ENCODE results near the gene ZBTB25. TPM values are rescaled to one million over a fixed set of nuclear protein-coding genes. Genes with fewer than 3 reads are reported as not detected.
A peak's percentile ranks its signal among the peaks of the same experiment; 100 is the strongest.

The ZBTB25 gene
- polyA plus RNA-seq, 1 of the 3 experiments (the other 2 are of a cell fraction), result 4.5 TPM

GRCh38 chr14:64442300-64442988 lies 61.2 kb downstream of the ZBTB25 start:
- 83% methylated on average over 17 of the region's 17 CpGs for WGBS (ENCODE audit: low lambda C conversion rate)
- Histone ChIP-seq H3K27ac (ENCODE audit: low read depth in 2 of 2, low read length in 1 of 2) (peak overlapping the region in 1 of 2 experiments; percentile 29; a peak in 1 of 4 replicates), H3K9me3 (no peaks in the 10 kb centered on the region), H3F3A (replicated peaks; ENCODE audit: insufficient read depth) (peaks cover 28% of the 10 kb centered on the region), H3K4me1 (ENCODE audit: control insufficient read depth in 1 of 2, insufficient read depth in 2 of 2, low read depth in 1 of 2, low read length in 1 of 2) (peaks cover 24% of the 10 kb centered on the region in 2 experiments), H3K4me2 (no peak overlapping the region), H2AFZ (ENCODE audit: low read depth) (no peak overlapping the region), H3K79me2 (ENCODE audit: insufficient read depth) (no peaks in the 10 kb centered on the region), H3K4me3 (ENCODE audit: low read depth in 2 of 2, low read length in 1 of 2) (no peak overlapping the region), H3K9ac (no peak overlapping the region), H3K27me3 (ENCODE audit: insufficient read depth) (no peaks in the 10 kb centered on the region), H3K36me3 (replicated peaks in 1 of 2; ENCODE audit: control insufficient read depth in 1 of 2, insufficient read depth in 2 of 2, low read length in 1 of 2) (peaks cover 8 to 21% of the 10 kb centered on the region in 2 experiments), H3K9me2 (no peaks in the 10 kb centered on the region), H4K20me1 (ENCODE audit: insufficient read depth) (no peaks in the 10 kb centered on the region)
- POLR2A ChIA-PET, result no interaction called here
- TF ChIP-seq REST (IDR thresholded peaks at IDR 0.05; ENCODE audit: low read depth, low read length) (no peak), CHD2 (IDR thresholded peaks at IDR 0.05; ENCODE audit: low read length, partially characterized antibody) (no peak), SMC3 (IDR thresholded peaks at IDR 0.05; ENCODE audit: low read depth, low read length) (no peak), RAD21 (IDR thresholded peaks at IDR 0.05; ENCODE audit: low read length) (no peak), FOSL2 (IDR thresholded peaks at IDR 0.05; ENCODE audit: borderline replicate concordance, low read depth) (no peak), SIN3A (IDR thresholded peaks at IDR 0.05; ENCODE audit: borderline replicate concordance, low read depth, low read length) (no peak), GABPA (IDR thresholded peaks at IDR 0.05; ENCODE audit: low read depth) (no peak), MXI1 (IDR thresholded peaks at IDR 0.05; ENCODE audit: low read depth, low read length) (no peak), NFIC (IDR thresholded peaks at IDR 0.05; ENCODE audit: borderline replicate concordance) (no peak)
- TF ChIP-seq, protein P1, sequence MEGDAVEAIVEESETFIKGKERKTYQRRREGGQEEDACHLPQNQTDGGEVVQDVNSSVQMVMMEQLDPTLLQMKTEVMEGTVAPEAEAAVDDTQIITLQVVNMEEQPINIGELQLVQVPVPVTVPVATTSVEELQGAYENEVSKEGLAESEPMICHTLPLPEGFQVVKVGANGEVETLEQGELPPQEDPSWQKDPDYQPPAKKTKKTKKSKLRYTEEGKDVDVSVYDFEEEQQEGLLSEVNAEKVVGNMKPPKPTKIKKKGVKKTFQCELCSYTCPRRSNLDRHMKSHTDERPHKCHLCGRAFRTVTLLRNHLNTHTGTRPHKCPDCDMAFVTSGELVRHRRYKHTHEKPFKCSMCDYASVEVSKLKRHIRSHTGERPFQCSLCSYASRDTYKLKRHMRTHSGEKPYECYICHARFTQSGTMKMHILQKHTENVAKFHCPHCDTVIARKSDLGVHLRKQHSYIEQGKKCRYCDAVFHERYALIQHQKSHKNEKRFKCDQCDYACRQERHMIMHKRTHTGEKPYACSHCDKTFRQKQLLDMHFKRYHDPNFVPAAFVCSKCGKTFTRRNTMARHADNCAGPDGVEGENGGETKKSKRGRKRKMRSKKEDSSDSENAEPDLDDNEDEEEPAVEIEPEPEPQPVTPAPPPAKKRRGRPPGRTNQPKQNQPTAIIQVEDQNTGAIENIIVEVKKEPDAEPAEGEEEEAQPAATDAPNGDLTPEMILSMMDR (IDR thresholded peaks at IDR 0.05), result no peak
- peak; percentile 28 for DNase-seq
- CTCF ChIA-PET, result interaction anchor here (2.0 kb wide), 1 partner anchor 12 kb away, joined by 16 read pairs; no protein-coding TSS in a partner anchor

DNA sequence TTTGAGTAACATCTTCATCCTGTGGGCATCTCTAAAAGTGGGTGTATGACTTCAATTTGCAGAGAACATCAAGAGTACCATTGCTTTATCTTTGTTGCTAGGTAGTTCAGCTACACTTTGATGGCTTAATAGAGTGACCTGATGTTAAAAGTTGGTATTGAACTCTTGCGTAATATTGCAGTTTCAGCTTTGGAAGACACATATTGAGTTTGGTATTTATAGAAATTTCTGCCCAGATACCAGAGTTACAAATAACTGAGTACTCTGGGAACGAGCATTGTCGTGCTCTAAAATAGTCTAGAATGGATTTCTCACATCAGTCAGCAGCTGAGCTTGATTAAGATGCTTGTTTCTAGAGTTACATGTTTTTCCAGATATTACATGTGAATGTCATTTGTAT lies 63.1 kb downstream of the ZBTB25 start:
- H2AFZ ChIP-seq (ENCODE audit: low read depth), result no peak overlapping the region
- H3K4me1 ChIP-seq (ENCODE audit: control insufficient read depth in 1 of 2, insufficient read depth in 2 of 2, low read depth in 1 of 2, low read length in 1 of 2), result peaks cover 17 to 20% of the 10 kb centered on the region in 2 experiments
- H3K4me3 ChIP-seq (ENCODE audit: low read depth in 2 of 2, low read length in 1 of 2), result no peak overlapping the region
- H3K9me2 ChIP-seq, result no peaks in the 10 kb centered on the region
- POLR2A ChIA-PET, result no interaction called here
- no peak overlapping the region for H3K9ac ChIP-seq
- CTCF ChIA-PET, result interaction anchor here (3.3 kb wide), 1 partner anchor 10 kb away, joined by 27 read pairs; no protein-coding TSS in a partner anchor
- H3K79me2 ChIP-seq (ENCODE audit: insufficient read depth), result no peaks in the 10 kb centered on the region
- no peaks in the 10 kb centered on the region for H3K9me3 ChIP-seq
- no peak for DNase-seq
- no peak overlapping the region for H3K4me2 ChIP-seq
- 94% methylated on average over 3 of the region's 3 CpGs for WGBS (ENCODE audit: low lambda C conversion rate)
- H4K20me1 ChIP-seq (ENCODE audit: insufficient read depth), result no peaks in the 10 kb centered on the region
- TF ChIP-seq CHD2 (IDR thresholded peaks at IDR 0.05; ENCODE audit: low read length, partially characterized antibody) (no peak), MXI1 (IDR thresholded peaks at IDR 0.05; ENCODE audit: low read depth, low read length) (no peak), RAD21 (IDR thresholded peaks at IDR 0.05; ENCODE audit: low read length) (no peak), EP300 (IDR thresholded peaks at IDR 0.05; ENCODE audit: borderline replicate concordance in 1 of 2, low read depth in 1 of 2, low read length in 1 of 2) (no peak), EZH2phosphoT487 (IDR thresholded peaks at IDR 0.05; ENCODE audit: borderline replicate concordance, low read depth) (no peak), RCOR1 (IDR thresholded peaks at IDR 0.05; ENCODE audit: low read length) (no peak), ZBTB33 (IDR thresholded peaks at IDR 0.05; ENCODE audit: borderline replicate concordance, low read depth) (no peak), NFIC (IDR thresholded peaks at IDR 0.05; ENCODE audit: borderline replicate concordance) (no peak), YY1 (IDR thresholded peaks at IDR 0.05; ENCODE audit: low read depth) (no peak)
- TF ChIP-seq, protein P2, sequence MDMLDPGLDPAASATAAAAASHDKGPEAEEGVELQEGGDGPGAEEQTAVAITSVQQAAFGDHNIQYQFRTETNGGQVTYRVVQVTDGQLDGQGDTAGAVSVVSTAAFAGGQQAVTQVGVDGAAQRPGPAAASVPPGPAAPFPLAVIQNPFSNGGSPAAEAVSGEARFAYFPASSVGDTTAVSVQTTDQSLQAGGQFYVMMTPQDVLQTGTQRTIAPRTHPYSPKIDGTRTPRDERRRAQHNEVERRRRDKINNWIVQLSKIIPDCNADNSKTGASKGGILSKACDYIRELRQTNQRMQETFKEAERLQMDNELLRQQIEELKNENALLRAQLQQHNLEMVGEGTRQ (IDR thresholded peaks at IDR 0.05; ENCODE audit: borderline replicate concordance, low read depth, low read length), result no peak
- H3K27ac ChIP-seq (ENCODE audit: low read depth in 2 of 2, low read length in 1 of 2), result no peak overlapping the region
- peaks cover 26% of the 10 kb centered on the region for H3F3A ChIP-seq (replicated peaks; ENCODE audit: insufficient read depth)
- H3K27me3 ChIP-seq (ENCODE audit: insufficient read depth), result no peaks in the 10 kb centered on the region
- peaks cover 20 to 28% of the 10 kb centered on the region in 2 experiments for H3K36me3 ChIP-seq (replicated peaks in 1 of 2; ENCODE audit: control insufficient read depth in 1 of 2, insufficient read depth in 2 of 2, low read length in 1 of 2)

All from SK-N-SH (cell line).